HTERT RPE-1 (cell line): ENCODE measurements around the gene PRMT7.

Source experiments
- in situ Hi-C: fragments of 300-500 bp; cut with MboI; formaldehyde crosslinking; loops from 4 replicates; pipeline ENCODE4 v1.14.3; 2020; ENCODE audit warnings: low sequenced_read_pairs

PRMT7 gene

DNA sequence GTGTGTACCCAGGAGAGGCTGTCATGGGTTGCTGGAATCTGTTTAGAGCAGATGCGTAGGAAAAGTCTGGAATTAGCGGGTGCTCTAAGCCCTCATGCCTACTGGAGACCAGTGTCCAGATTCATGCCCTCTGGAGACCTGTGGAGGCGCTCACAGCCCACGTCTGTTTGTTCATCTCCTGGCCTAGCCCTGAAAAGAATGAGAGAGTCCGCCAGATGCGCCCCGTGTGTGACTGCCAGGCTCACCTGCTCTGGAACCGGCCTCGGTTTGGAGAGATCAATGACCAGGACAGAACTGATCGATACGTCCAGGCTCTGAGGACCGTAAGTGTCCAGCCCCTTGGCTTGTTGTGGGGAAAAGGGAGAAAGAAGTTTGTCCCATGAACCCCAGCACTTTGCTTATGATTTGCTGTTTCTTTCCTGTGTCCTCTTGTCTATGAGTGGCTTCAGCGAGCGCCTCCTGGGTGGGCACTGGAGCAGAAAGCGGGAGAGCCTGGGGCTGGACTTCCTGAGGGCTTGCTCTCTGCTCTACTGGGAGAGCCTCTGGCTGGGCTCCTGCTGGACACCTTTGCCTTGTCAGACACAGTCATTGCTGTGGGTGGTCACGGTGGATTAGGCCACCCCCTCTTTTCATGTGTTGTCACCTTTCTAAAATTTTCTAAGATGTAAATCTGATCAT lies 35.3 kb downstream of the PRMT7 start:
- in situ Hi-C loops: no loop called here

- in situ Hi-C loops: no loop called here
These were observed 36.2 kb downstream of the PRMT7 start for GRCh38 chr16:68346892-68347480.

- in situ Hi-C loops: no loop called here
These were observed 36.8 kb downstream of the PRMT7 start for GRCh38 chr16:68347605-68348004.

DNA sequence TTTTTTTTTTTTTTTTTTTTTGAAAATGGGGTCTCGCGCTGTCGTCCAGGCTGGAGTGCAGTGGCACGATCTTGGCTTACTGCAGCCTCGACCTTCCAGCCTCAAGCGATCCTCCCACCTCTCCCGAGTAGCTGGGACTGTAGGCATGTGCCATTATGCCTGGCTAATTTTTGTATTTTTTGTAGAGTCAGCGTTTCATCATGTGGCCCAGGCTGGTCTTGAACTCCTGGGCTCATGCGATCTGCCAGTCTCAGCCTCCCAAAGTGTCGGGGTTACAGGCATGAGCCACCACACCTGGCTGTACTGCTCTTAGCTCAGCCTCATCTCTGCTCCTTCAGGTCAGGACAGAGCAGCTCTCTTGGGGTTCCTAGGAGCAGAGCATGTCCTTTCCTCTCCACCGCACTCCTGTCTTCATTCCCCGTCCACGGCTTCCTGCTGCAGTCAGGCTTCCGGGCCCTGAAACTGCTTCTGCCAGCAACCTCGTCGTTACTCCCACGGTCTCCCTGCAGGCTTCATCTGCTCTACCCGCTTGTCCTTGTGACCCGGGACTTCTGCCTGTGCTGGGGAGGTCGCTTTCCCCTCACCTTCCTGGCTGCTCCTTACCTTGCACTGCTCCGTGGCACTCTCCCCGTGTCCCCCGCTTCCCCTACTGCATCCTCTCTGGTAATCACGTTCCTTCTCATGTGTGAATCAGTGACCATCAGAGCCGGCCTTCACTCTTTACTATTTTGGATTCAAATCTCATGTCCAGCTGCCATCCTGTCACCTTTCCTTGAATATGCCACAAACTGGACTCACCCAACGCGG lies 38.0 kb downstream of the PRMT7 start:
- in situ Hi-C loops: no loop called here

DNA sequence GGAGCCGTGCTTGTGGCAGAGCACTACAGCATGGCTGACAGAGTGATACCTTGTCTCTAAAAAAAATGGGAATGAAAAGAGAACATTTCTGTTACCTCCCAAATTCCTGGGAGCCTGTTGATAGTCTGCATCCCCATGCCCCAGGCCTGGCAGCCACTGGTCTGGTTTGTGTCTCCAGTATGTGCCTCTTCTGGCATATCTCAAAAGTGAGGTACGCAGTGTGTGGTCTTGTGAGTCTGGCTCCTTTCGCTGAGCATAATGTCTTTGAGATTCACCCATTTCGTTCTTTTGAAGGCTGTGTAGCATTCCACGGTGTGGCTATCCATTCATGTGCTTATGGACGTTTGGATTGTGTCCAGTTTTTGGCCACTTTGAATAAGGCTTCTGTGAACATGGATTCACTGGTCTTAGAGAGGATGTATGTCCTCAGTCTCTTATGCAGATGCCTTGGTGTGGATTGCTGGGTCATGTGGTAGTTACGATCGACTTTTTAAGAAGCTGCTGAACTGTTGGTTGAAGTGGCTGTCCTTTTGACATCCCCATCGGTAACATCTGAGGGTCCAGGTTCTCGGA lies 39.1 kb downstream of the PRMT7 start:
- in situ Hi-C loops: no loop called here

- in situ Hi-C loops: no loop called here
These were observed 40.1 kb downstream of the PRMT7 start for GRCh38 chr16:68350813-68351350.

- in situ Hi-C loops: no loop called here
These were observed 40.6 kb downstream of the PRMT7 start for GRCh38 chr16:68351463-68351862.

DNA sequence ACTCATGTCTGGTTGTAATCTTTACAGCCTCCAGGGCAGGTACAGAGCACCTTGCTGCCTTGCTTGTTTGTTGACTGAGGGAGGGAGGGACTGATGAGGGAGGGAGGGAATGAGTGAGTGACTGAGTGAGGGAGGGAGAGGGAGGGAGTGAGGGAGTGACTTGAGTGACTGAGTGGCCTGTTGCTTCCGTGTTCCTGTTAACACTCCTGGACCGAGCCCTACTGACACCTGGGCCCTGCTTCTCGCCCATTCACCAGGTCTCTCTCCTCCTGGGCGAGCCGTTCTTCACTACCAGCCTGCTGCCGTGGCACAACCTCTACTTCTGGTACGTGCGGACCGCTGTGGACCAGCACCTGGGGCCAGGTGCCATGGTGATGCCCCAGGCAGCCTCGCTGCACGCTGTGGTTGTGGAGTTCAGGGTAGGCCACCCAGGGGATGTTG lies 41.2 kb downstream of the PRMT7 start:
- in situ Hi-C loops: no loop called here

- in situ Hi-C loops: no loop called here
These were observed 42.5 kb downstream of the PRMT7 start for GRCh38 chr16:68353366-68353765.

GRCh38 chr16:68354816-68355215 lies 44.0 kb downstream of the PRMT7 start:
- in situ Hi-C loops: no loop called here

DNA sequence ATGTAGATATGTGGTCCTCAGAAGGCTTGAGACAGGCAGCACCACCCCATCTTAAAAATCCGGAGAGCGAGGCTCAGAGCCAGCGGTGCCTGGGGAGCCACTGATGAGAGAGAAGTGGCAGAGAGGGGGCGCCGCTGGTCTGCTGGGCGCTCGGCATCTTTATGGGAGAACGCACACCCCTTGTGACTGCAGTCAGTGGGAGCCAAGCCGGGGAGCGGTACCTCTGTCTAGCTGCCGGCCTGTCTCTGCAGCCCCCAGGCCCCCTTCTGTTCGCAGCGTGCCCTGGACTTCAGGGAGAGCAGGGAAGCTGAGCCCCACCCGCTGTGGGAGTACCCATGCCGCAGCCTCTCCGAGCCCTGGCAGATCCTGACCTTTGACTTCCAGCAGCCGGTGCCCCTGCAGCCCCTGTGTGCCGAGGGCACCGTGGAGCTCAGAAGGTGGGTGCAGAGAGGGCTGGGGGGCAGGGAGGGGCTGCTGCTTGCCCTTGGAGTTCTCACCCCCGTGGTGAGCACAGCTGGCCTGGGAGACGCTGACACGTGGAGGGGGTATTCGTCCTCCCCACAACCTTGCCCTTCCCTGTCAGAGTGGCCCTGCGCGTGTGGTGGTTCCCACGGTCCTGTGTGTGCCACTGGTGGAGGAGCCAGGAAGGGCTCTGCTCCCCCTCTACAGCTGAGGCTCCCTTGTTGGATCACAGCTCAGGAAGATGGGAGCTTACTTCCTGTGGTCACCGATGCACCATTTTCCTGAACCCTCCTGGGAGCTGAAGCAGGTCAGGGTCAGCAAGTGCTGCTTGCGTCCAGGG lies 44.8 kb downstream of the PRMT7 start:
- in situ Hi-C loops: no loop called here

- in situ Hi-C loops: no loop called here
These were observed 45.6 kb downstream of the PRMT7 start for GRCh38 chr16:68356249-68356918.

DNA sequence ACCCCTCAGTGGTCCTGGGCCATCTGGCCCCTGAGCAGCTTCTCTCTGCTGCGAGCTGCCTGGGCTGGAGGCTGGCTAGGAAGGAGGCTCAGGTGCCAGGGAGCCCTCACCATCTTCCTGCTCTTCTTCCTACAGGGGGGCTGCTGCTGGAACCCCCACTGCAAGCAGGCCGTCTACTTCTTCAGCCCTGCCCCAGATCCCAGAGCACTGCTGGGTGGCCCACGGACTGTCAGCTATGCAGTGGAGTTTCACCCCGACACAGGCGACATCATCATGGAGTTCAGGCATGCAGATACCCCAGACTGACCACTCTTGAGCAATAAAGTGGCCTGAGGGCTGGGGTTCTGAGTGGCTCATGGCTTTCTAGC lies 46.1 kb downstream of the PRMT7 start:
- in situ Hi-C loops: no loop called here

- in situ Hi-C loops: no loop called here
These were observed 46.7 kb downstream of the PRMT7 start for GRCh38 chr16:68357521-68357922.

DNA sequence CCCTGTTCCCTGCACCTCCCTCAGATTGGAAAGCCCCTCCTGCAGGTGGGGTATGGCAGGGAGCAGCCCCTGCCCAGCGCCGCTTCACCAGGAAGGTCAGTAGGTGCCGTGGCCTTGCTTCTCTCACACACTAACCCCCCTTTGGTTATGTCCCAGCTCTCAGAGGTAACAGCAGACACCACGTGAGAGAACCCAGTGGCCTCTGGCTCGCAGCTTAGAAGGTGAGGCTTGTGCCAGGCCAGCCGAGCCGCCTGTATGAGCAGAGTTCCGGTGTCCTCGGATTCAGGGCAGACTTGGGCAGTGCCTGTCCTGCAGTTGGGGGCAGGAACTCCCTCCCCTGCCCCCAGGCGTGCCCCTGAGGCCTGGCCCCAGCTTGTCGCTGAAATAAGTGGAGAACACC lies 47.1 kb downstream of the PRMT7 start:
- in situ Hi-C loops: no loop called here

GRCh38 chr16:68358951-68359350 lies 48.1 kb downstream of the PRMT7 start:
- in situ Hi-C loops: no loop called here

GRCh38 chr16:68359398-68360191 lies 48.8 kb downstream of the PRMT7 start:
- in situ Hi-C loops: no loop called here

DNA sequence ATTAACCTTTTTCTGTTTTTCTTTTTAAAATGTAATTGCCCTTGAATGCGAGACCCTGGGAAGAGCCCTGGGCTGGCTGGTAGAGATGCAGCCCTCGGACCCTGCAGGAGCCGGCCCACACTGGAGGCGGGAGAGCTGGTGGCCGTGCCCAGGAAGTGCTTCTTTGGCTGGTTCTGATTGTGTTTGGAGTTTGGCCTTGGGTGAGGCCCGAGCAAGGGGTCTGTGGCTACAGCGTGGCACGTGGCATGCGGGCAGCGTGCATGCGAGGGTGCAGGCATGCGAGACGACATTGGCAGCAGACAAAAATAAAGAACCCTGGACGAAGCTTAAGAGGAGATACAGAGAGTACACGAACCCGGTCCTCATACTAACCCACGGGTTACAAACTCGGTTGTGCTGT lies 49.7 kb downstream of the PRMT7 start:
- in situ Hi-C loops: no loop called here

GRCh38 chr16:68360956-68361355 lies 50.1 kb downstream of the PRMT7 start:
- in situ Hi-C loops: no loop called here
